Measurements from ENCODE around the gene GPER1.

GPER1 gene

DNA sequence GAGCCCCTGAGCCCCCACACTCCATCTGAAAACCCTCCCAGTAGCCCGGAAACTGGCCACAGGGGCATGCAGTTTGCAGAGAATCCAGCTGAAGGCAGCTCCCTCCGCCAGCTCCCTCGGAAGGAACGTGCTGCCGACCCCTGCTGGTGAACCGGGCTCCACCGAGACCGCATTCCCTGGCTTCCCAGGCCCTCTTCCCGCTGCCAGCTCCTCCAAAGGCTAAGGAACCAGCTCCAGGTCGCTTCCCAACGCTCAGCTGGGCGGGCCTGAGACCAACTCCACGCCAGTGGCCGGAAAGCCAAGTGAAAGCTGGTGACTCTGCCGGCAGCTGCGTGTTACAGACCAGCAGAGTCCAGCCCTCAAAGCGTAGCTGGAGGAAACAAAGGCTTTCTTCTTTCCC lies 35.8 kb downstream of the GPER1 start:
- FAIRE-seq (no peak), DNase-seq (ENCODE audit: insufficient read length, low spot score) (no peak)

DNA sequence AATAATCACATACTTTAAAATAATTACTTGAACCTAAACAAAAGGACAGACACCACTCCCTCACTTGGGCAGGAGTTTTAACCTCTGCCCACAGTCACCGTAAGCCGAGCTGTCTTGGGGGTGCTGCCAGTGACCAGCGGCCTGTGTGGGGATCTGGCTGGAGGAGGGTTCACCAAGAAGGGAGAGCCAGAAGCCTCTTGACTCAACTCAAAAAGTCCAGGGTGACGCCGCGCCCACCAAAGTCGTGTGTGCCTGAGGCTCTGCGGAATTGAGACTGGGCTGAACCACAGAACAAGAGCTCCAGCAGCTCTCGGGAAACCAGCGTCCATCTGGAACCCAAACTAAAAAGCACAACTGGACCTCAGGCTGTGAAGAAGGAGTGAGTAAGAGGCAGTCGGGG lies 36.3 kb downstream of the GPER1 start:
- no peak for TF ChIP-seq CTCF (IDR thresholded peaks at IDR 0.05; ENCODE audit: insufficient read depth, missing control alignments)
- FAIRE-seq, result no peak
- no peak for DNase-seq (ENCODE audit: insufficient read length, low spot score)

More for the DNA sequence above, 35.8 kb downstream of the GPER1 start:
- no peak for TF ChIP-seq CTCF (IDR thresholded peaks at IDR 0.05; ENCODE audit: insufficient read depth, missing control alignments)

DNA sequence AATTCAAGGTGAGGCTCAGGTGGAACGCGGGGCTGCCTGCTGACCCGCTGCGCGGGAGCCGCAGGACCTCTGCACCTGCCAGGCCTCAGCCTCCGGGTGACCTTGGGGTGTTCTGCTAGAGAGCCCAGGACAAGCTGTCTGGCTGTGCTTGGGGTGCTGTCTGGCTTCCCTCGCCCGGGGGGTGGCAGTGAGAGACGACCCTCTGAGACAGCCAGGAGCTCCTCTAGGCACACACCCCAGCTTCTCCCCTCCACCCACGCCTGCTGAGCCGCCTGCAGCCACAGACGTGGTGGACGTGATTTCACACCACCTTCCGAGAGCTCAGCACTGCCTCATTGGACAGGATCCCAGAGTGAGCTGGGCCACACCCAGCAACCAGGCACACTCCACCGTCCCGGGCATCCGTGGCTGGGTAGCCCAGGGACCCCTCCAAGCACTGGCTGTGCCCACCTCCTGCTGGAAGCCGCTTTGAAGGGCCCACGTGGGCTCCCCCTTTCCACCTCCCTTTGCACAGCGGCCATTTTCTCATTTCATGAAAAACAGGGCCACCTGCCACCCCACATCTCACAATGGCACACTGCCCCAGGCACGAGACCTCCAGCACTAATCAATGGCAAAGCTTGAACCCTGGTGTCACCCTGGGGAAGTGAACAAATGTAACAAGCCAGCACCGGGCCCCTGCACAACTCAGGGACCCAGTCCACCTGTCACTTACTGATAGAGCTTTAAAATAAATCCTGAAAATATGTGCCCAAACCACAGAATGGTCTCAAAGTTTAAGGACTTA lies 37.1 kb downstream of the GPER1 start:
- FAIRE-seq, result no peak
- TF ChIP-seq CTCF (IDR thresholded peaks at IDR 0.05; ENCODE audit: insufficient read depth, missing control alignments), result no peak
- no peak for DNase-seq (ENCODE audit: insufficient read length, low spot score)

DNA sequence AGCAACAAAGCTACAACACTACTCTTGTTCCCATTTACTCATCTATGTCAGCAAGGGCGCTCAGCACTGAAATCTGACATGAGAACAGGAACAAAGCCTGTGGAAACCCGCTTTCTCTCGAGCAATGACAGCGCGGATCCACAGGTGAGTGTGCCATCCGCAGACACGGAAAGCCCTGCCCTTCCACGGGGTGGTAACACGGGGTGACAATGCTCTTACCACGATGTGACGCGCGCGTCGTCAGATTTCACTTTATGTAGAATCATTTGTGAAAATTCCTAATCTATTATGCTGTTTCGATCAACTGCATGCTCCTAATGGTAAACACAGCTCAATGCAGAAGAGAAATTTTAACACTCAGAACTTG lies 37.7 kb downstream of the GPER1 start:
- no peak for FAIRE-seq
- no peak for TF ChIP-seq CTCF (IDR thresholded peaks at IDR 0.05; ENCODE audit: insufficient read depth, missing control alignments)

GRCh38 chr7:1127001-1127400 lies 39.1 kb downstream of the GPER1 start:
- no peak for DNase-seq (ENCODE audit: insufficient read length, low spot score)
- no peak for TF ChIP-seq CTCF (IDR thresholded peaks at IDR 0.05; ENCODE audit: insufficient read depth, missing control alignments)
- no peak for FAIRE-seq

More for the DNA sequence above, 37.7 kb downstream of the GPER1 start:
- DNase-seq (ENCODE audit: insufficient read length, low spot score), result no peak

- DNase-seq (ENCODE audit: insufficient read length, low spot score) (no peak), FAIRE-seq (no peak)
- no peak for TF ChIP-seq CTCF (IDR thresholded peaks at IDR 0.05; ENCODE audit: insufficient read depth, missing control alignments)
Observed at GRCh38 chr7:1129431-1129830, 41.5 kb downstream of the GPER1 start.

Measured in D721Med (cell line).